HG03066 (cell line): ENCODE results near the gene FGF6.
"Not testable (repeated sequence)": the region's sequence is repeated elsewhere in the genome, so short reads cannot be mapped to it uniquely, and the experiment has no call there.

Source experiments
- ATAC-seq: cut with Tn5 transposase; IDR thresholded peaks from one replicate; pipeline ENCODE4 v1.9.1; 2021; ENCODE audit warnings: low read depth; ENCODE audit not compliant: unreplicated experiment

The FGF6 gene

DNA sequence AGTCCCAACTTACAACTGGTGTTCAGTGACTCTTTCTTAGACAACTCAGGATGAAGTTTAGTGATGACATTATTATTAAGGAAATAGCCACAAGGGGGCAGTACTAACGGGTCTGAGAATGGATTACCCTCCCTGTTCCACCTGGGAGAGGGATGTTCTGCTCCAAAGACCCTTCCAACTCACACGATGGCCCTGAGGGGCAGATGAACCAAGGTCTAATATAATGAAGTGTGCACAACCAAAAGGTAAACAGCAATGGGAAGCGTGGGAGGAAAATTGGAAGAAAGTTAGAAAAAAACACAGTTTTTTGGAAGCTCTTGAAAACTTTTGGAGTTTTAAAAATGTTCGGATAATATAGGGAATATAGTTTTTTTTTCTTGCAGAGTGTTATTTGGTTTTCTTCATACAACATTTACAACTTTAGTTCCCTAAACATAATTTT, 24.0 kb downstream of the FGF6 start:
- no peak for ATAC-seq

DNA sequence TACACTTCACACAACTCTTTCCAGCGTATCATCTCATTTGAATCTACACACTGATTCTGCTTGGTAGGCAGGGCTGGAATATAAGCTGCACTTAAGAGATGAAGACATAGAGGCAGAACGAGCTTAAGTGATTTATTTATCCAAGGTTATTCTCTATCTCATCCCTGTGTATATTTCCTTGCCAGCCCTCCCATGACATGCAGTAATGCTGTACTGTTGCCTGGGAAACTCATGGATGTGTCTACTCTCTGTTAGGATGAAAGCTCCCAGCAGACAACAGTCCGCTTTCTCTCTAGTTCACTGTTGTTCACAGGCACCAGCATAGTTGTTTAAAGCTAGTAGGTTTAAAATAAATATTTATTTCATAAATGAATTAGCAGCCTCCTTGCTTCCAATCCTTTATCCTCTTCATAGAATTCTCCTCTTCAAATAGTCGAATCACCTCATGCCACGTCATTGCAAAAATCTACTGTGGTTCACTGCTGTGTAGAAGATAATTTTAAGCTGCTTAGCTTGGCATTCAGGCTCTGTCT, 25.4 kb downstream of the FGF6 start:
- no peak for ATAC-seq

DNA sequence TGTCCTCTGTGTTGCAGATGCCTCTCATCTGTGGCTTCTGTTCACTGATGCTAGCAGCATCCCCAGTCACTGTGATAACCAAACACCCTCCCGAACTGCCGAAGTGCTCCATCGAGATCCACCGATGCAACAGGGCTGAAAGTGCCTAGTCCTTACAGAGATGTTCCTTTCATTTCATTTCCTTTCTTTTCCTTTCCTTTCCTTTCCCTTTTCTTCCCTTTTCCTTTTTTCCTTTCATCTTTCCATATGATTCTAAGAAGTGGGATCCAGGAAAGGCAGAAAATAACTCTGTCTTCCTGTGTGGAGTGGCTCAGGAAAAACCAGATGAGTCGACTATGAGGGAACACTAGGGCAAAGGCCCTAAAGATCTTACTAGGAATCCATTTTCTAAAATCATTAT, 26.7 kb downstream of the FGF6 start:
- no peak for ATAC-seq

DNA sequence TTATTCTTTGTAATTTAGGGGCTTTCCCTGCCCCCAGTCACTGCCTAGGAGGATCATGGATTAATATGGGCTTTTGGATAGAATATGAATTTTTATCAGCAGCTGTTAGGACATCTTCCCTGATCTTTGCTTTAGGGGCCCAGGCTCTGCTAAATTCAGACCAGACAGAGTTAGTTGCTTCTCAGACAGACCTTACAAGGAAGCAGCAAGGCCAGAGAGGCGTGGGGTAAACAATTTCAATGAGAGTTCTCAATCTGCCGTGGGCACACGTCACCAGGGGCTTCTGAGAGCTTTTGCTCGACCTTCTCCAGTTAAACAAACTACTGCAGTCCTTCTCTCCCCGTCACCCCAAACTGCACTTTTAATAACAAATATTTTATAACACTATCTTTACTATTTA, 27.7 kb downstream of the FGF6 start:
- ATAC-seq = no peak

DNA sequence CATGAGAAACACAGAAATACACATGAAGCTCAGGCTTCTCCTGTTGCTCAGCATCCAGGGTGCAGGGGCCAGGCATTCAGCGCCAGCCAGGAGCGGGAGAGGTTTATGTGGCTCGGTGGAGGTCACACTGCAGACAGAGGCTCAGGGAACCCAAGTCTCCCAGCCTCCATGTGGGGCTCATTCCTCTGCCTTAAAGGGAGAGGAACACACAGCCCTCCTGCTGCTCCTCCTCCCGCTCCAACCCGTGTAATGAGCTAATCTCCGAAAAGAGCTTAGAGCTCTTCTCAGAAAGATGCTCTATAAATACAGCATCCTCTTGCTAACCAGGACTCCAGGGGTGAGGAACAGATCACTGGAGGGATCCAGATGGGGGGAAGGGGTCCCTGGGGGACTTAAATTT, 28.2 kb downstream of the FGF6 start:
- no peak for ATAC-seq

DNA sequence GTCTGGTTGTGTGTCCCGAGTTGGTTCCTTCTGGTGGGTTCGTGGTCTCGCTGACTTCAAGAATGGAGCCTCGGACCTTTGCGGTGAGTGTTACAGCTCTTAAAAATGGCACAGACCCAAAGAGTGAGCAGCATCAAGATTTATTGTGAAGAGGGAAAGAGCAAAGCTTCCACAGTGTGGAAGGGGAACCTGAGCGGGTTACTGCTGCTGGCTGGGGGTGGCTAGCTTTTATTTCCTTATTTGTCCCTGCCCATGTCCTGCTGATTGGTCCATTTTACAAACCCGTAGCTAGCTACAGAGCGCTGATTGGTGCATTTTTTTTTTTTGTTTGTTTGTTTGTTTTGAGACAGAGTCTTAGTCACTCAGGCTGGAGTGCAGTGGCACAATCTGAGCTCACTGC, 29.3 kb downstream of the FGF6 start:
- no peak for ATAC-seq

DNA sequence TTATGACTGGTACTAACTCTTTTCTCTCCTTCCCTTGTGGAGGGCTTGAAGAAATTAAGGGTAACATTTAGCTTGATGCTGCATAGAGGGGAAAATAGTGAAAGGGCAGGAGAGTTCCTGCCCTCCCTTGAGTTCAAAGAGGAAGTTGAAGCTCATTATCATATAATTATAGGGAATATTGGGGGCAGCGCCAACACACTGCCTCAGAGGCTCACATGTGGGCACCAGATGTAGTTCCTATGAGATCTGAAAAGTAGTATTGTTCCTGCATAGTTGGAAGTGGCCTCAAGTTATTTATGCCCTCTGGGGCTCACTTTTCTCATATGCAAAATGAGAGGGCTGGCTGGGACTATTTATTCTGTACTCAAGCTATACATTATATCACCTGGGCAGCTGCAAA, 33.1 kb downstream of the FGF6 start:
- ATAC-seq = no peak

DNA sequence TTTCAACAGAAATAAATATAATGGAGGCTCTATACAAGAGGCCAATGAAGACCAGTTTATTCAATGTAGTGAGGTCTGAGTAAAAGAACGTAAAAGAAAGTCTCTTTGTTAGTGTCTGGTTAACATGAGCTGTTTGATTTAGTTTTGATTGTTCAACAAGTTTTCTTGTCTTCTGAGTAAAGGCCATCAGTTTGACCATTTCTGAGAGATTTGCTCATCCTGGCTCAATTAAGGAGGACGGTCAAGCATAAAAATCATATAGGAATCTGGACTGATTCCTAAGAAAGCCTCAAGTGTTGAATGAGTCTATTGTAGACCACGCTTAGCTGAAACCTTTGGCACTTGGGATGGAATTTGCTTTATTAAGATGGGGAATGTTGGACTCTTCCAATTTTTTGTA, 33.6 kb downstream of the FGF6 start:
- no peak for ATAC-seq

DNA sequence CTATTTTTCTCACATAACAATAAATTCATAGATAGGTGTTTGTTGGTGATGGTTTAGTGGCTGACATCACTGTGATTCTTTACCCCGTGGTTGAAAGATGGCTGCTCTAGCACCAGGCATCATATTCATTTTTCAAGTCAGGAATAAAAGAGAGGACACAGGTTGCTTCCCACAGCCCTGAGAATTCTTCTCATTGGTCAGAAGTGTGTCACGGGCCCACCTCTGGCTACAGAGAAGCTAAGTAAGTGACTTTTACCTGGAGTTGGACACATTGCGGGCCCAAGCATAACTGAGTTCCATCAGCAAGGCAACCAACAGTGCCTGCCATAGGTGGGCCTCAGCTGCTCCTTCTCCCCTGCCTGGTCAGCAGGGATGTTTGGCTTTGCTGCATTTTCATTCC, 38.5 kb downstream of the FGF6 start:
- no peak for ATAC-seq

DNA sequence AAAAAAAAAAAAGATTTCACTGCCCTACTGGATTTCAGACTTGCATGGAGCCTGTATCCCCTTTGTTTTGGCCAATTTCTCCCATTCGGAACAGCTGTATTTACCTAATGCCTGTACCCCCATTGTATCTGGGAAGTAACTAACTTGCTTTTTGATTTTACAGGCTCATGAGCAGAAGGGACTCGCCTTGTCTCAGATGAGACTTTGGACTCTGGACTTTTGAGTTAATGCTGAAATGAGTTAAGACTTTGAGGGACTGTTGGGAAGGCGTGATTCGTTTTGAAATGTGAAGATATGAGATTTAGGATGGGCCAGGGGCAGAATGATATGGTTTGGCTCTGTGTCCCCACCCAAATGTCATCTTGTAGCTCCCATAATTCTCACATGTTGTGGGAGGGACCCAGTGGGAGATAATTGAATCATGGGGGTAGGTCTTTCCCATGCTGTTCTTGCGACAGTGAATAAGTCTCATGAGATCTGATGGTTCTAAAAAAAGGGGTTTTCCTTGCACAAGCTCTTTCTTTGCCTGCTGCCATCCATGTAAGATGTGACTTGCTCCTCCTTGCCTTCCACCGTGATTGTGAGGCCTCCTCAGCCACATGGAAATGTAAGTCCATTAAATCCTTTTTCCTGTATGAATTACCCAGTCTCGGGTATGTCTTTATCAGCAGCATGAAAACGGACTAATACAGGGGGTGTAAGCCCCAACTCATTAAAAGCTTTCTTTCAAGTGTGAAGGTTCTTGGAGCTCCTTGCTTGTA, 40.6 kb downstream of the FGF6 start:
- ATAC-seq = not testable (repeated sequence)

DNA sequence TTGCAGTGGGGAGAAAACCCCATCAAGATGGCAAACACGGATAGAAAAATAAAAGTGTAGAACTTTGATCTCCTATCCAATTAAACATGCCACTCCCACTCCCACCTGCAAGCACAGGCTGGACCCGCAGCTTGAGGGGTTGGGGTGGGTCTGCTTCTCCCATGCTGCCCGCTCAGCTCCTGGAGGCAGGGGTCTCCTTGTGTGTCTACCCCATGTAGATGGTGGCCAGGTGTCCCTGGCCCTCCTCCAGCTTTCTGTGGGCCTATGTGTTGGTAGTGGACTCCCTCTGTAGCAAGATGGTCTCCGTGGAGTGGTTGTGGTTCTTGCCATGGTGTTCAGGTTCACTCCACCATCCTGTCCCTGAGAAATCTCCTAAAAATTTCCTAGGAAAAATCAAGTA, 42.6 kb downstream of the FGF6 start:
- ATAC-seq = no peak

DNA sequence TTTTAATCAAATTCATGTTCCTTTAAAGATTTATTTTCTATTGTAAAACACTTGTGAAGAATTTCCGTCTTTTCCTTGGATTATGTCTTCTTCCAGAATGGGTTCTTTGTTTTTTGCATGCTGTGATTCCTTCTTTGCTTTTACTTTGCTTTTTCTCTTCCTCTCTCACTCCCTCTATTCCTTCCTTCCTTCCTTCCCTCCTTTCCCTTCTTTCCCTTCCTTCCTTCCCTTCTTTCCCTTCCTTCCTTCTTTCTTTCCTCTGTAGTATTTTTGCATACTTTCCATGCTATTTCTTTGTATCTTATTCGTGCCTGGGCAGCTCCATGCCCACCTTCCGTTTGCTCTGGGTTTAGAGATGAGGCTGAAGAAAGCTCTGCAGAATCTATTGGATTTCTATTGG, 44.5 kb downstream of the FGF6 start:
- ATAC-seq = no peak

DNA sequence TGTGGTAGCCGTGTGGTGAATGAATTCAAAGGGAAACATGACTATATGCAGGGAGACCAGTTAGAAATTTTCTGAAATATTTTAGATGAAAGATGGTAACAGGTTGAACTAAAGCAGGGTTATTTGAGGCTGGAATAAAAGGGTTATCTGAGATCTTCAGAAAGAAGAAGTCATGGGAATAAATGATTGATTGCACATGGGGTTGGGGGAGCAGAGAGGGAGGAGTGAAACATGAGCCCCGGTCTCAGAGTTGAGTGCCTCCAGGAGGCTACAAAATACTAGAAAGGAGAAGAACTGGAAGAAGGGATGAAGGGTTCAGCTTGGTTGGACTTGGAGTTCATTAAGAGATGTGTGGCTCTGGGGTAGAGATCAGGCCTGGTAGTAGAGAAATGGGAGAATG, 49.8 kb downstream of the FGF6 start:
- no peak for ATAC-seq

DNA sequence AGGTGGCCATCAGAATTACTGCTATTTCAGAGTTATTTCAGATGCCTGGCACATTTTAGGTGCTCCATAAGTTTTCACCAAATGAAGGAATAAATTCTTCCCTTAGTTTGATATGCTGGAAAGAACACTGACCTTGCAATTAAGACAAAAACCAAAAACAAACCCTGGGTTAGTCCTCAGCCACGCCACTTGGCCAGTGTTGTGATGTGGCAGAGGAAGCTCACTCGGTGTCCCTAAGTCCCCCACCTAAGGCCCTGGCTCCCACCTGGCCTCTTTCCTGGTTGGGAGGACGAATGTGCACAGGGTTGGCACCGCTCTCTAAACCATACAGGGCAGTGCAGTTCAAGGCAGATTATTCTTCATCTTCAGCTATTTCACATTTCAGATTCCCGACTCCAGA, 52.4 kb downstream of the FGF6 start:
- ATAC-seq = no peak

DNA sequence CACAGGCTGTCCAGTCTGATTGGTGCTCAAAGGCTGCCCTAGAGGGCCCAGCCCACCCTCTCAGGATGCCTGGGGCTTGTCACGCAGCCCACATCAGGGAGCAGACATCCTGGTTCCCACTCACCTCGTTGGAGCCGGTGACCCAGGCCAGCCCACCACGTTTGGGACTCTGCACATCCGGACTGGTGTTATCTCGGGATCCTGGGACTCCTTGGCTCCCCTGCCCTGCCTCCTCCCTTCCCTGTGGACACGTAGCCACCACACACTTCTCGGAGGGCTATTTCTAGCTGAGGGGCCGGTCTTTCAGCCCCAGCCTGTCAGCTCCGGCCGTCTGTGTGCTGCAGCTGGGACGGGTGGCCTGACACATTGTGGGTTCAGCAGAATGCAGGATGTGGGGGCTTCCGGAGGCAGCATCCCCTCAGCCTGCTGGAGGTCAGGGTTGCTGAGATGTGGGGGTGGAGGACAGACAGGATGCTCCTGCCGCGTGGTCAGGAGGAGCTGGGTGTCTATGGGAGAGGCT, 53.3 kb downstream of the FGF6 start:
- no peak for ATAC-seq

DNA sequence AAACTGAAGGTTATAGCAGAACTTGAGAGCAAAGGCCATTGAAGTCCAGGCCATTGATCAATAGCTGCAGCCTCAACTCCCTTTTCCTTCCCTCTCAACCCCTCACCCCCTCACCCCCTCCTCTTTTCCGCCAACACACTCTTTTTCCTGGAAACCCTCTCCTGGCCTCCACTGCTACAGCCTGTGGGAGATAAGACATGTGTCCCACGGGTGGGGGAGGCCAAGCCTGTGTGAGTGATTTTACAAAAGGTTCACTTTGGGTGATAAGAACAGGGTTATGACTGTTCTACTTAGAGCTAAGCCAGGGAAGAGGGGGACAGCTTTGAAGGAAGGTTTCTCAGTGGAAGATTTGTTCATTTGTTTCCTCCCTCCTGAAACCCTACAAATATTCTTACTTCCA, 57.0 kb downstream of the FGF6 start:
- ATAC-seq = no peak

DNA sequence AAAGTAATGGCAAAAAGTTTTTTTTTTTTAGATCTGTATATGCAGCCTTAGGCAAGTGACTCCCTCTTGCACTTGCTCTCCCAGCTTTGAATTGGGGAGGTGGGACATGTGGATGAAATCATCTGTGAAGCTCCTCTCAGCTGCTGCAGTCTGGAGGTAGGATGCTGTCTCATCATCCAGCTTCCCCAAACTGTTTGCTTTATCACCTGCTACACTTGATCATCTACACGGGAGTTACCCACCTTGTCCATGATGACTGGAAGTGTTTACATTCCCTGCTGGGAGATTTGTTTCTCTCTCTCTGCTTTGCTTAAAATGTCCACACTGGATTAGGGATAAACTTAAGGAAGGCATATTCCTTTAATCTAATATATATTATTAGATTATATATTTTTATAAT, 57.6 kb downstream of the FGF6 start:
- ATAC-seq = no peak

DNA sequence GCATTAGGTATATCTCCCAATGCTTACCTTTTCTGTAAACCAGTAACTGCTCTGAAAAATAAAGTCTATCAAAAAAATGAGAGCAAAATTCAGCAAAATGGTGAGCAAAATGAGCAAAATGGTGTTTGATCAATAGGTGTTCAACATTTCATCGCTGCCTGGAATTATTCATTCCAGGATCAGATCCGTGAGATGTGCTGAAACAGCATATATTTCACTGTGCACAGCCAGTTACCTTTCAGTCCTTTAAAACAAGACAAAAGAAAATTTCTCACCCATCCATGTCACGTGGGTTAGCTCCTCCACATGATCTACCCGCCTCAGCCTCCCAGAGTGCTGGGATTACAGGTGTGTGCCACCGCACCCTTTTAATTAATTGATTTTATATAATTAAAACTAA, 58.0 kb downstream of the FGF6 start:
- no peak for ATAC-seq

DNA sequence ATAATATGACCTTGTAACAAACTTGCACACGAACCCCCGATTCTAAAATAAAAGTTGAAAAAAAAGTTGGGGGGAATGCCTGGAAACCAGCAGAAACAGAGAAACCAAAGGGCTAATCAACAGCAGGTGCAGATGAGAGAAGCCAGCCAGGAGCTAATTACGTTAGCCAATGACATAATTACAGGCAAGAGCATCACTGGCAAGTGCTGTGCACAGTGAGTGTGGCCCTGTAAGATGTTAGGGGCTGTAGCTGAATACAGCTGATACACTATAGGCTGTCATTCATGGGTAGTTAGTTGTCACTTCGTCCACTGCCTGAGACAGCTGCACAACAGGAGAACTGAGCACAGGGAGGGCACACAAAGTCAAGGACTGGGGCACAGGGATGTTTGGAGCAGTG, 58.8 kb downstream of the FGF6 start:
- ATAC-seq = no peak
